ENCODE measurements around the gene SEMA4G.
"Not testable (repeated sequence)": the region's sequence is repeated elsewhere in the genome, so short reads cannot be mapped to it uniquely, and the experiment has no call there.

Gene SEMA4G

DNA sequence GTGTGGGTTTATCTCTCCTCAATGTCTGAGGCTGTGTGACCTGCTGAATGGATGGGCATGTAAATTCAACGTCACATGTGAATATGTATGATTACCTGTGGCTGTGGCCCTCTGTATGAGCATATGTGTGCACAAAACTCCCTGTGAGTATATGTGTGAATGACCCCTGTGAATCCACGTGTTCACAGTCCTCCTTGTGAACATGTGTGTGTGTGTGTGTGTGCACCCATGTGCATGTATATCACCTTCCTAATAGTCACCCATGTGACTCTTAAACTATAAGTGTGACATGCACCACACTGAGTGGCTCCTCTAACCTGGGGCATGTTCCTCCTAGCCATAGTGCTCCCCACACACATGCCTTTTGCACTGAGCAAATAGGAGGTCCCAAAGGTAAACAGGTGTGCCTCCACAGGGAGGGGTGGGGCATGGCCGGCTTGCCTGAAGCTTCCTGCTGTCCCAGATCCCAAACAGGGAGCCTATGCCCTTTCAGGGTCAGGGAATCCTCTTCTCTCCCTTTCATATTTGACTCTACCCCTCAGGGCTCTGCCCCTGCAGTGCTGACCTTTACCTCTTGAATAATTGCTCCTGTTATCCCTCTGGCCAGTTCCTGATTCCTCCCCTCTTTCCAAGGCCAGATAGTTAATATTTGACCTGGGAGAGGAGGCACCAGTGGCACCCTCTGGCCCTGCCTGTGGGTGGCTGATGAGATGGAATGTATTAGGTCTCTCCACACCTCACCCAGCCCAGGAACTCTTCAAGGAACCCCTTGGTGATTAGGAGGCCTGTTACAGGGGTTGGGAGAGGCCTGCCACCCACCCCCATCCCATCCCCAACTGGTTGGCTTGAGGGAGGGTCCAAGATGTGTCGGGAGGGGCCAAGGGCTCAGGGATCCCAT is 1.9 kb downstream of the SEMA4G start:
- peak; percentile 68 for DNase-seq (ENCODE audit: low spot score)

DNA sequence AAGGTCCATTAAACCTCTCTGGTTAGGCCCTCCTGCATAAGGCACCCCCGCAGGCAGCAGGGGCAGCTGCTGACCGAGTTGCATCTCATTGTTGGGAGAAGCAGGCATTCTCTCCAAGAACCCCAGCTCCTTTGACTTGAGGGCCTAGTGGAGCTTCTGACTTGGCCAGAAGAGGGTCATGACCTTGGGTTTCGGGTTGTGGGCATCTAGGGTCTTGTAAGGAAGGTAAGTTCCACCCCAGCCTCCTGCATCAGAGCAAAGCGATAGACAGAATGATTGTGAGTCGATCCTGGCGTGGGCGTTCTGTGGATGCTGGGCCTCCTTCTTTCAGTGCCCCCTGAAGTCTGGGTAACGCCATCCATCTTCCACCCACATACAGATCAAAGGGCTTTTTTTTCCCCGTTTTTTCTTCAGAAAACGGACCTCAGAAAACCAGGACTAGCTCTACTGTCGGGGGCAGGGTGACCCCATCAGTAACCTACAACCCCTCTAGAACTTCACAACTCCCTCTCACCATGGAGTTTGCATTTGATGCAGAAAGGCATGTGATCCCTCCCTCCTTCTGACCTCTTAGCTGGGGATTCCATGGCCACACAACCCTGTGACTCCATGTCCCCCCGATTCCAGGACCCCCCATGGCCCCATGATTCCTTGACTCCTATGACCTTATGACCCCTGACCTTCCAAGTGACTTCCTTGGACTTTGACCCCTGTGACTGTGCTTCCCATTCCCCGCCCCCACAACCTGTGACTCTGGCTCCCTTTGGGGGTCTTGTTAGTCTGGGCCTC is 3.0 kb downstream of the SEMA4G start:
- no peak for DNase-seq (ENCODE audit: low spot score)

DNA sequence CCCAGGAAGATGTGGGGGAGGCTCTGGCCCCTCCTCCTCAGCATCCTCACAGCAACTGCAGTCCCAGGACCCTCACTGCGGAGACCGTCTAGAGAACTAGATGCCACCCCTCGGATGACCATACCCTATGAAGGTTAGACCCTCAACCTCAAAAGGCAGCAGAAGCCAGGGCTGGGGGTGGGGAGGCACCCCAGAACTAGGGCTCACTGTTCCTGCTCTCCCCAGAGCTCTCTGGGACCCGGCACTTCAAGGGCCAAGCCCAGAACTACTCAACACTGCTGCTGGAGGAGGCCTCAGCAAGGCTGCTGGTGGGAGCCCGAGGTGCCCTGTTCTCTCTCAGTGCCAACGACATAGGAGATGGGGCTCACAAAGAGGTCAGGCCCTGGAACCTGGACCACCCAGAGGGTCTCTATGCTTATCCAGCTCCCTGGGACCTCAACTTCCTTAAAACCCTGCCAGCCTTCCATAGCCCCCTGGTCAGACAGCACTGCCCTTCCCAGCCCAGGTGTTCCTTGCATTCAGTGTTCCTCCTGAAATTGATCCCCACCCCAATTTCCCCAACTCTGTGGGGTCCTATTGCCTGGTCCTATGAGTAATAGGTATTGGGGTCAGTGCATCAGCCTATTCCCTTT is 3.7 kb downstream of the SEMA4G start:
- DNase-seq (ENCODE audit: low spot score) = no peak

DNA sequence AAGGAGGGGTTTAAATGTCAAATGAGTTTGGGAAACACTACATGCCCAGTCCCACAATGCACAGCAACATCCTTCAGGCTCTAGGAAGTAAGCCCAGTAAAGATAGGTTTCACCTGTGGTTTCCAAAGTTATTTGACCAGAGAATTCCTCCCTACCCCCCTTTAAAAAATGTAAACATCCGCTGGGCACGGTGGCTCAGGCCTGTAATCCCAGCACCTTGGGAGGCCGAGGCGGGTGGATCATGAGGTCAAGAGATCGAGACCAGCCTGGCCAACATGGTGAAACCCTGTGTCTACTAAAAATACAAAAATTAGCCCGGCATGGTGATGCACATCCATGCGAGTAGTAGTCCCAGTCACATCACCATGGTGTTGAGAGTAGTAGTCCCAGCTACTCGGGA is 6.1 kb downstream of the SEMA4G start:
- DNase-seq (ENCODE audit: low spot score) = not testable (repeated sequence)

DNA sequence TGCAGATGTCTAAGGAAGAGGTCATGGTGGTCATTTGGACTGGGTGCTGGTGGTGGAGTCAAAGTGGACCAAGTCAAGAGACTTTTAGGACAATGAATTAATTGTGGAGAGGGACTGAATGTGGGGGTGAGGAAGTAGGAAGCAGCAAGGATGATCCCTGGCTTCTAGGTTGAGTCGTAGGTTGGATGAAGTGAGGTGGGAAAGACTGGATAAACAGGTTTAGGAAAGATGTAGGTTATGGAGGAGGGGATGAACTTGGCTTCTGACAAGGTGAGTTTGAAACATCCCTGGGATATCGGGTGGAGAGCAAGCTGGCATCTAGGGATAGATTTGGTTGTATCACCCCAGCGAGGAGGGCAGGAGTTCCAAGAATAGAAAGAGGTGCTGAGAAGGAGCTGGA is 7.6 kb downstream of the SEMA4G start:
- DNase-seq (ENCODE audit: low spot score) = no peak

DNA sequence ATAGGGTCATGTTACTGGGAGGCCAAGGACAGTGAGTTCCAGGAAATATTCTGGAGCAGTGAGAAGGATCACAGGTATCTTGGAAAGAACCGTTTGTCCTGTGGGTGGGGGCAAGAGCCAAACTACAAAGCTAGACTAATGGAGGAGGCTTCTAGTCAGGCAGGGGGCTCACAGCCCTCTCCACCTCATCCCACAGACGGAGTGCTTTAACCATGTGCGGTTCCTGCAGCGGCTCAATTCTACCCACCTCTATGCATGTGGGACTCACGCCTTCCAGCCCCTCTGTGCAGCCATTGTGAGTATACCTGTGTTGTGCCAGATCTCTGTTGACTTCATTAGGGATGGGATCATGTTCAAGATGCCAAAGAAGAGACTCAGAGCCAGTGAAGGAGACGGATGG is 8.1 kb downstream of the SEMA4G start:
- no peak for DNase-seq (ENCODE audit: low spot score)

DNA sequence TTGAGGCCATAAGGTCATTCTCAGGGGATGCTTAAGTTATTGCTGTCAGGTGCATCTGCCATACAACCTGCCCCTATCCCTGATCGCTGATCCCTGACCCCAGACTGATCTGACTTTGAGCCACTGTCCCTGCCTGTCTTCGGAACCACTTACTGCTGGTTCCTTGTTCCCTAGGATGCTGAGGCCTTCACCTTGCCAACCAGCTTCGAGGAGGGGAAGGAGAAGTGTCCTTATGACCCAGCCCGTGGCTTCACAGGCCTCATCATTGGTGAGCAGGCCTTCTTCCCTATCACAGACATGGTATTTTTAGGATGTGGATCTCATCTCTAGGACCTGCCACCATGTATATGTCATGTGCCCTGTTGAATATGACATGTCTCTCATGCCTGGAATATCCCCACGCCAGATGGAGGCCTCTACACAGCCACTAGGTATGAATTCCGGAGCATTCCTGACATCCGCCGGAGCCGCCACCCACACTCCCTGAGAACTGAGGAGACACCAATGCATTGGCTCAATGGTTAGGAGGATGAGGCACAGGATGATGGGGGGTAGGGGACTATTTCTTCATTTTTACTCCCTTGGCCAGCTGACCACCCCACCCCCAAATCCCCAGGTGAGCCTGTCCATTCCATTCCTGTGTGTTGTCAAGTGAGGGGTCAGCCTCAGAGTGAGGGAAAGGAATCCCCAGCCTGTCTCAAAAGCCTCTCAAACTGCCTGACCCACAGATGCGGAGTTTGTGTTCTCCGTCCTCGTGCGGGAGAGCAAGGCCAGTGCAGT is 9.0 kb downstream of the SEMA4G start:
- DNase-seq (ENCODE audit: low spot score) = no peak

DNA sequence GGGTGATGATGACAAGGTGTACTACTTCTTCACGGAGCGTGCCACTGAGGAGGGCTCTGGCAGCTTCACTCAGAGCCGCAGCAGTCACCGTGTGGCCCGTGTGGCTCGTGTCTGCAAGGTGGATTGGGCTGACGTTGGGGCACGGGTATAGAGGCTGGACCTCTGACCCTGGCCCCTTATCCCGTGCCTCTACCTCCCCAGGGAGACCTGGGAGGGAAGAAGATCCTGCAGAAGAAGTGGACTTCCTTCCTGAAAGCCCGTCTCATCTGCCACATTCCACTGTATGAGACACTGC is 9.5 kb downstream of the SEMA4G start:
- no peak for DNase-seq (ENCODE audit: low spot score)

DNA sequence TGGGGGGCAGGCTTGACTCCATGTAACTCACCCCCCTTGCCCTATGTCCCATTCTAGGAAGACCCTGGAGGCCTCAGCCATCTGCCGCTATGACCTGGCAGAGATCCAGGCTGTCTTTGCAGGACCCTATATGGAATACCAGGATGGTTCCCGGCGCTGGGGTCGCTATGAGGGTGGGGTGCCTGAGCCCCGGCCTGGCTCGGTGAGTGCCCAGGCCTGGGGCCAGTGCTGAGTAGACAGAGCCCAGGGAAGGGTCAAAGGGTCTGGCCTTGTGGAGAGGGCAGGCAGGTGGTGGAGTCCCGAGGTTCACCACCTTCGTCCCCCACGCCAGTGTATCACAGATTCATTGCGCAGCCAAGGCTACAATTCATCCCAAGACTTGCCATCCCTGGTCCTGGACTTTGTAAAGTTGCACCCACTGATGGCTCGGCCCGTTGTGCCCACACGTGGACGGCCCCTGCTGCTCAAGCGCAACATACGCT is 10.5 kb downstream of the SEMA4G start:
- DNase-seq (ENCODE audit: low spot score) = no peak

DNA sequence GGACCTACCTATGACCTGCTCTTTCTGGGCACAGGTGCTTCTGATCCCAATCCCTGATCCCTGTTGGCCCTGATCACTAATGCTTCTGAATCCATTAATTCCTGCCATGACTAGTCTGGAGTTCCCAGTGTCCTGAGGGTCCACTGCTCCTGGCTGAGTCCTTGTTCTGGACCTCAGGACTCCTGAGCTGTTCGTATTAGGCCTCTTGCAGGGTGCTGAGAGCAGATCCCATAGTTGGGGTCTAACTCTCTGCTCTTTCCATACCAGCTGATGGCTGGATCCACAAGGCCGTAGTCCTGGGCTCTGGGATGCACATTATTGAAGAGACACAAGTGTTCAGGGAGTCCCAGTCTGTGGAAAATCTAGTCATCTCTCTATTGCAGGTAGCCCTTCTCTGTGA is 11.0 kb downstream of the SEMA4G start:
- no peak for DNase-seq (ENCODE audit: low spot score)

DNA sequence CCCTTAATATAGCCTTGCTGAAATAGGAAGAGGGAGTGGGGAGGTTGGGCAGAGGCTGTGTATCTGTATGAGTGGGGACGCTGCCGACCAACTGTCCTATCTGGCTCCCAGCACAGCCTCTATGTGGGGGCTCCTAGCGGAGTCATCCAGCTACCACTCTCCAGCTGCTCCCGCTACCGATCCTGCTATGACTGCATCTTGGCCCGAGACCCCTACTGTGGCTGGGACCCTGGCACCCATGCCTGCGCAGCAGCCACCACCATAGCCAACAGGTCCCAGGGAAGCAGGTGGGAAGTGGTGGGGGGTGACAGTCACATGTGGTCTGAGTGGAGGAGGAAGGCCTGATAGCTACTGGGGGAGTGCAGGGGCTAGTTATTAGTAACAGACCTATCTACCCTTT is 11.4 kb downstream of the SEMA4G start:
- DNase-seq (ENCODE audit: low spot score) = no peak

DNA sequence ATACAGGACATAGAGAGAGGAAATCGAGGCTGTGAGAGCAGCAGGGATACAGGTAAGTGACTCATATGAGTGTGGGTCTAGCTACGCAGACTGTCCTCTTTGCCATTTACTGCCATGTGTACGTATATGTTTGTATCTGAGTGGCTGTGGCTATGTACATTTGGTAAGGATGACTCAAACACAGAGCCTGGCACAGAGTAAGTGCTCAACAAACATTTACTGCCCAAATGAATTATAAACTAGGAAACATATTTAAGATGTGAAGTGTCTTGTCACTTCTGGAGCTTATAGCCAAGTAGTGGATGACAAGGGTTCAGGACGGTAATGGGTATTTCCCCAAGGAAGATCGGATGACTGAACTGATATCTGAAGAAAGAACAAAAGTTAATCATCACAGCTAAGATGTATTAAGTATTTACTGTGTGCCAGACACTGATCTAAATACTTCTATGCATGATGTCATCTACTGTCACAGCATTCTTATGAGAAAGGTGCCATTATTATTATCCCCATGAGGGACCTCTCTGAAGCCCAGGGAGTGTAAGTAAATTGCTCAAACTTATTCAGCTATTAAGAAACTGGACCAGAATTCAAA is 12.0 kb downstream of the SEMA4G start:
- DNase-seq (ENCODE audit: low spot score) = no peak

DNA sequence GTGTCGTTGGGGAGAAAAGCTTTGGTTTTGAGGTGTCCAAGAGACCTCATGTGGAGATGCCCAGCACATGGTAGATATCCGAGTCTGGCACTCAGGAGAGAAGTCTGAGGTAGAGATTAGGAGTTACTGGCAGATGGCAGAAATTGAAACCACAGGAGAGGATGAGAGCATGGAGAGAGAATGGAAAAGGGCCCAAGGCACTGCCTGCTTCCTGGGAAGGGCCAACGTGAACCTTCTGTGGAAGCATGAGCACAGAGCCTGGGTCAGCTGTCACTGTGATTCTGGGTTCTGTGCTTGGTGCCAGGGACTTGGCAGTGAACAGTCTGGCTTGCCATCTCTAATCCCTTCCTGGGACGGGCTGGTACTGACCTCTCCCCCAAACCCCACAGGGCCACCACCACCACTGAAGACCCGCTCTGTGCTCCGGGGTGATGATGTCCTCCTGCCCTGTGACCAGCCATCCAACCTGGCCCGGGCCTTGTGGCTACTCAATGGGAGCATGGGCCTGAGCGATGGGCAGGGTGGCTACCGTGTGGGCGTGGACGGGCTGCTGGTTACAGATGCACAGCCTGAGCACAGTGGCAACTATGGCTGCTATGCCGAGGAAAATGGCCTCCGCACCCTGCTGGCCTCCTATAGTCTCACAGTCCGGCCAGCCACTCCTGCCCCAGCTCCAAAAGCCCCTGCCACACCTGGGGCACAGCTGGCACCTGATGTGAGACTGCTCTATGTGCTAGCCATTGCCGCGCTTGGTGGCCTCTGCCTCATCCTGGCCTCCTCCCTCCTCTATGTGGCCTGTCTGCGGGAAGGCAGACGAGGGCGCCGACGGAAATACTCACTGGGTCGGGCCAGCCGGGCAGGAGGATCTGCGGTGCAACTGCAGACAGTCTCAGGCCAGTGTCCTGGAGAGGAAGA is 13.9 kb downstream of the SEMA4G start:
- no peak for DNase-seq (ENCODE audit: low spot score)

DNA sequence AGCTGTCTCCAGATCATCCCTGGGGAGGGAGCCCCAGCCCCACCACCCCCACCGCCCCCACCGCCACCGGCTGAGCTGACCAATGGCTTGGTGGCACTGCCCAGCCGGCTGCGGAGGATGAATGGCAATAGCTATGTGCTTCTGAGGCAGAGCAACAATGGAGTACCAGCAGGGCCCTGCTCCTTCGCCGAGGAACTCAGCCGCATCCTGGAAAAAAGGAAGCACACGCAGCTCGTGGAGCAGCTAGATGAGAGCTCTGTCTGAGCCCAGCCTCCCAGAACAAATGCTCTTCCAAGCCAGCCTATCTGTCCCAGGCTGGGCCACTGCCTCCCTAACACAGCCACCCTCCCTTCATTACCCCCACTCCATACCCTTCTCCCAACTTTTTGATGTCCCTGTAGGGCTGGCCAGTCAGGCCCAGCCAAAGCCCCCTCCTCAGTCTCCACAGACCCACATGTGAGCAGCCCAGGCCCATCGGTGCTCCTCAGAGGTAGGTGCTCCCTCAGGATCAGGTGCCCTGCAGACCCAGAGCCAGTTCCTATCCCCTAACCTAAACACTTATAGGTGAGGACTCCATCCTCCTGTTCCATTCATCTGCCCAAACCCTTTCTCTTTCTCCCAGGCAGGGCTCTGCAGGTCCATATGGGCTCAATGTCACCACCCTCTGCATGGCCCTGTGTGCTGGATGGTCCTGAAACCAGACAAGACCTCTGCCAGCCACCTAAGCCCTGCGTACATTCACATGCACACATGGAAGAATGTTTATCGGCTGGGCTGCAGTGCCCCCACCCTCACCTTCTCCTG is 14.8 kb downstream of the SEMA4G start:
- no peak for DNase-seq (ENCODE audit: low spot score)

DNA sequence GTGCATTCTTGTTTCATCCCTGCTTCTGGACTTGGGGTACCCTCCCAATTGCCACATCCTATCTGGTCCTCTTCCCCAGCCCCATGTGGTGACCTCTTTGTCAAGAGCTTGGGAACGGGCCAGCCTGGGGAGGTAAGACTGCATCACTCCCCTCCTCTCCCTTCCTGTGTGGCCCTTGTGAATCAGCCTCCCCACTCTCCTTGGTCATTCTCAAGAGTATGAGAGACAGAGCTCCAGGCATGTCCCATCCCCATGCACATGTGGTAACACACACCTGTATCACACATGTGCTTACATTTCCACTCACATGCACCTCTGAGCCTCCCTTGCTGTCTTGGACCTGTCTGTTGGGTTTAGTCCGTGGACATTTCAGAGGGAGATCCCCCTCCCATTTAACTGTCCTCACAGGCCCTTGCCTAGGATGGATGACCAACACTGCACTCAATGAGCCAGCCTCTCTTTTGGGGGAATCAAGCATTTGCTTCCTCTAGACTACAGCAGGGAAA is 15.4 kb downstream of the SEMA4G start:
- no peak for DNase-seq (ENCODE audit: low spot score)

DNA sequence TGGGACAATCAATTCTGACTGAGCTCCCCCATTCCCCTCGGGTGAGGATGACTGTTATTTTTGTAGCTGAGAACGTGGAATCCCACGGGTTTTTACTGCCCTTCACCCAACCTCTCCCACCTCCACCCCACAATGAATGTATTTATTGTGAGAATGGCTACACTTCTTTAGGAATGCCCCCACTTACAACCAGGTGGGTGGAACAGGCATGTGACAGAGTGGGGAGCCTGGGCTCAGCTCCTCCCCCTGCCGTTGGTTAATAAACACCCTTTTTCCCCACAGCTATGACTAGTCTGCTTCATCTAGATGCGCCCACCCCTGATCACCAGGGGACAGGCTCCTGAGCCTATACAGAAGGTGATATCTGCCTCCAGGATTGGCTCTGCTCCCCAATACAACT is 16.0 kb downstream of the SEMA4G start:
- no peak for DNase-seq (ENCODE audit: low spot score)

DNA sequence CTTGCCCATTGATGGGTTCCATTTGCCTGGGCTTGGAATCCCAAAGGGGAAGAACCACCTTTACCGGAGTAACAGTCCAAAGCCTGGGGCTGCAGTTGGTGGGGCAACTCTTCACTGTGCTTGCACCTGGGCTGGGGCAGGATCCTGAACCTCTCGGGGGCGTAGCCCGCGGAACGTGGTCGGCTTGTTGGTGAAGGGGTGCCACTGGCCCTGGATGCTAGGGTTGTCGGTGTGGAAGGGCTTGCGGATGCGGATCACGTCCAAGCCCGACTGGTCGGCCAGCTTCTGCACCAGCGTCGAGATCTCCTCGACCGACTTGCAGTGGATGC is 17.3 kb downstream of the SEMA4G start:
- DNase-seq (ENCODE audit: low spot score) = no peak

DNA sequence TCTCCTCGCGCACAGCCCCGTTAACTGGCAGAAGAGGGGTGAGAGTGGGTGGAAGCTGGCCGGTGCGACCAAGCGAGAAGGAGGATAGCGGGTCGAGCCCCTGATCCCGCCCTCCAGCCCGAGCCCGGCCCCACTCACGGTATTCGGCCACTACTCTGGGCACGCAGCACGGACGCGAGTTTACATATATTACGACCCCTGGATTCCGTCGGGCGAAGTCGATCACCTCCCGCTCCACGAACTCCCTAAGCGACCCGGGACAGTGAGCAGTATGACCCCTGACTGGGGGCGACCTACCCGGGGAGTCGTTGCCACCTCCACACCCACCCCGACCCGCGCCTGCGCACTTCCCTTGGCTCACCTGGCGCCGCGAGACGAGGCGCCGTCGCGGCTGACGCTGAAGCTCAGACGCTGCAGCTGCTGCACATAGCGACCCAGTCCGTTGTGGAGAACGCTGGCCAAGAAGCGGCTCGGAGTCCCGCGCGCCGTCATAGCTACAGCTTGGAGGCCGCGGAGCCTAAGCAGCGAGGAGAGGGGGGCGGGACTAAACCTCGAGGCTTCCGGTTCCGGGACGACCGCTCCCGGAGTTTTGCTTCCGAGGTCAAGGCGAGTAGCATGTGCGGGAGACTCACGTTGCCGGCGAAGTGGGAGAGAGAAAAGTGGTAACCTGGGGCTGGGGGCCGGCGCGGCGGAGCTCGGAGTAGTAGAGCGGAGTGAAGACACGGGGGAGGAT is 17.8 kb downstream of the SEMA4G start, which contains the start of the genes MRPL43 and TWNK:
TSS of gene MRPL43 (minus strand) at position 546 of the 733 bp plus-strand sequence. CDS start at position 492, 54 bp downstream.
TSS of gene TWNK (plus strand) at position 592 of the 733 bp plus-strand sequence. CDS start 668 bp downstream, outside the sequence.
- DNase-seq (ENCODE audit: low spot score) = peak; percentile 70

DNA sequence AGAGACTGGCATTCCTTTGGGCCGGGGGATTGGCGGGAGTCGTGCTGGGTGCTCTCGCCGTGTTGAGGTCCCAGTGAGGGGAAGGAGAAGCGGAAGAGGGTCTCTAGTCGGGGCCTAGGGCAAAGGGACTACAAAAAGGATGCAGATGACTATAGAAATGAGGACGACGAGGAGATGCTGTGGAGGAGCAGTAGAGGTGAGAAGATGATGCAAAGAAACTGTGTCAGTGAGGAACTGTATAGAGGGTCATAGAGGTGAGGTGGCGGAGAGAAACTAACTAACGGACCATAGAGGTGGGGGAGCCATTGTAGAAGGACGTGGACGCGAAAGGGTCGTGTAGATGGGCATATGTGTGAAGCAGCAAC is 18.4 kb downstream of the SEMA4G start:
- no peak for DNase-seq (ENCODE audit: low spot score)
